Mesothelial cell of epicardium (in vitro differentiated cells): ENCODE data around the gene PLXNA2. TPM values are rescaled to one million over a fixed set of nuclear protein-coding genes. Genes with fewer than 3 reads are reported as not detected.

Experiments
- DNase-seq, 2 experiments: peaks; one replicate each; pipeline ENCODE4 v3.0.0; 2021; ENCODE audit warnings: low spot score in 2 of 2; ENCODE audit not compliant: unreplicated experiment in 2 of 2
- H3K27ac Mint-ChIP-seq: 2 replicates; pipeline ENCODE4 v1.8.0; 2021; ENCODE audit warnings: mixed read lengths
- H3K27me3 Mint-ChIP-seq: 2 replicates; pipeline ENCODE4 v1.8.0; 2021; ENCODE audit warnings: low read depth, mixed read lengths
- H3K36me3 Mint-ChIP-seq: 2 replicates; pipeline ENCODE4 v1.8.0; 2021; ENCODE audit warnings: mixed read lengths
- H3K4me1 Mint-ChIP-seq: 2 replicates; pipeline ENCODE4 v1.8.0; 2021; ENCODE audit warnings: mixed read lengths
- H3K4me3 Mint-ChIP-seq: 2 replicates; pipeline ENCODE4 v1.8.0; 2021; ENCODE audit warnings: mild to moderate bottlenecking, moderate library complexity, mixed read lengths
- H3K9me3 Mint-ChIP-seq: 2 replicates; pipeline ENCODE4 v1.8.0; 2021; ENCODE audit warnings: mixed read lengths
- total RNA-seq: library from RNA; stranded (reverse); gene quantifications from 3 replicates; pipeline ENCODE4 v1.2.1, GENCODE V29; 2021
- TF ChIP-seq, protein P1 (sequence below): fragments of 200-600 bp; sonication (generic); IDR thresholded peaks from one replicate; pipeline ENCODE4 v1.5.0; 2021; ENCODE audit warnings: antibody characterized with exemption; ENCODE audit not compliant: unreplicated experiment

PLXNA2 gene
- total RNA-seq, 1 donor from 2014 or later: 14.7 TPM

GRCh38 chr1:208136459-208137182 is 107.6 kb downstream of the PLXNA2 start:
- DNase-seq: no peak
- H3K27ac Mint-ChIP-seq: peak overlapping the region; percentile 37
- no peak overlapping the region for H3K4me3 Mint-ChIP-seq
- H3K27me3 Mint-ChIP-seq: no peaks in the 10 kb centered on the region
- H3K36me3 Mint-ChIP-seq: no peaks in the 10 kb centered on the region
- no peaks in the 10 kb centered on the region for H3K9me3 Mint-ChIP-seq
- TF ChIP-seq, protein P1, sequence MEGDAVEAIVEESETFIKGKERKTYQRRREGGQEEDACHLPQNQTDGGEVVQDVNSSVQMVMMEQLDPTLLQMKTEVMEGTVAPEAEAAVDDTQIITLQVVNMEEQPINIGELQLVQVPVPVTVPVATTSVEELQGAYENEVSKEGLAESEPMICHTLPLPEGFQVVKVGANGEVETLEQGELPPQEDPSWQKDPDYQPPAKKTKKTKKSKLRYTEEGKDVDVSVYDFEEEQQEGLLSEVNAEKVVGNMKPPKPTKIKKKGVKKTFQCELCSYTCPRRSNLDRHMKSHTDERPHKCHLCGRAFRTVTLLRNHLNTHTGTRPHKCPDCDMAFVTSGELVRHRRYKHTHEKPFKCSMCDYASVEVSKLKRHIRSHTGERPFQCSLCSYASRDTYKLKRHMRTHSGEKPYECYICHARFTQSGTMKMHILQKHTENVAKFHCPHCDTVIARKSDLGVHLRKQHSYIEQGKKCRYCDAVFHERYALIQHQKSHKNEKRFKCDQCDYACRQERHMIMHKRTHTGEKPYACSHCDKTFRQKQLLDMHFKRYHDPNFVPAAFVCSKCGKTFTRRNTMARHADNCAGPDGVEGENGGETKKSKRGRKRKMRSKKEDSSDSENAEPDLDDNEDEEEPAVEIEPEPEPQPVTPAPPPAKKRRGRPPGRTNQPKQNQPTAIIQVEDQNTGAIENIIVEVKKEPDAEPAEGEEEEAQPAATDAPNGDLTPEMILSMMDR: no peak
- H3K4me1 Mint-ChIP-seq: peaks cover 60% of the 10 kb centered on the region

GRCh38 chr1:208135354-208135753 is 108.8 kb downstream of the PLXNA2 start:
- Mint-ChIP-seq H3K4me3 (no peak overlapping the region), H3K9me3 (no peaks in the 10 kb centered on the region), H3K27ac (no peak overlapping the region), H3K27me3 (peaks cover 7% of the 10 kb centered on the region), H3K4me1 (peaks cover 53% of the 10 kb centered on the region), H3K36me3 (no peaks in the 10 kb centered on the region)
- TF ChIP-seq, protein P1: no peak
- DNase-seq: no peak

DNA sequence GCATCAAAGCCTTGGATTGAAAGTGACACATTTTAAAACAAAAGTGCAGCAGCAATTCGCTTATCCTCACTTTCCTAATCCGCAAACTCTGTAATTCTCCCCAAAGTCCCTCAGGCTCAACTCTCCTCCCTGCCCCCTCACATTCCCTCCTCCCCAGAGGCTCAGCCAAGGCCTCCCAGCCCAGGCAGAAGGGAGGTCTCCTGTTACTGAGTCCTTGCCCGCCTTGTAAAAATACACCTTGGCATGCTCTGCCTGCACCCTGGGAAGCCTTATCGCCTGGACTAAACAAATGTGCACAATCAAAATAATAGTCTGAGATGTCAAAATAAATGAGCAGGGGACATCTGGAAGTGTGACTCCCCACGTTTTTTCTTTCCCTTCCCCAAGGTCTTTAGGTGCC is 109.7 kb downstream of the PLXNA2 start:
- H3K4me3 Mint-ChIP-seq: no peak overlapping the region
- TF ChIP-seq, protein P1: no peak
- no peak overlapping the region for H3K27ac Mint-ChIP-seq
- H3K36me3 Mint-ChIP-seq: no peaks in the 10 kb centered on the region
- H3K4me1 Mint-ChIP-seq: peaks cover 51% of the 10 kb centered on the region
- H3K9me3 Mint-ChIP-seq: no peaks in the 10 kb centered on the region
- DNase-seq: no peak
- H3K27me3 Mint-ChIP-seq: peaks cover 10% of the 10 kb centered on the region

DNA sequence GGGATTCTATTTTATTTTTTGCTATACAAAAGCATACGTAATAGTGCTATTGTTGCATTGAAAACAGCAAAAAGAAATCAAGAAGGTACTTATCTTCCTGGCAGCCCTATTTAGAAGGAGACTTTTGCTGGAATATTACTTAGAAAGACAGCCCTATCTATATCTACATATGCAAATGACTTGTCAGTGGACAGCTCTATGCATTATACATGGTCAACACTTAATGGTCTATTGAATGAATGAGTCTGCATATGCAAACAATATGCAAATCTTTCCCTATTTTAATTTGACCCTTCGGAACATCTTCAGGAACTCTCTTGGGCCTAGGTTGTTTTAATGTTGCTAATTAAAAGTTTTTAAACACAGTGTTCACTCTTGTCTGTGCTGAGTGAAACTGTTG is 110.8 kb downstream of the PLXNA2 start:
- TF ChIP-seq, protein P1: no peak
- Mint-ChIP-seq H3K4me1 (peaks cover 51% of the 10 kb centered on the region), H3K27ac (no peak overlapping the region), H3K9me3 (no peaks in the 10 kb centered on the region), H3K27me3 (peaks cover 10% of the 10 kb centered on the region), H3K36me3 (no peaks in the 10 kb centered on the region), H3K4me3 (no peak overlapping the region)
- no peak for DNase-seq

DNA sequence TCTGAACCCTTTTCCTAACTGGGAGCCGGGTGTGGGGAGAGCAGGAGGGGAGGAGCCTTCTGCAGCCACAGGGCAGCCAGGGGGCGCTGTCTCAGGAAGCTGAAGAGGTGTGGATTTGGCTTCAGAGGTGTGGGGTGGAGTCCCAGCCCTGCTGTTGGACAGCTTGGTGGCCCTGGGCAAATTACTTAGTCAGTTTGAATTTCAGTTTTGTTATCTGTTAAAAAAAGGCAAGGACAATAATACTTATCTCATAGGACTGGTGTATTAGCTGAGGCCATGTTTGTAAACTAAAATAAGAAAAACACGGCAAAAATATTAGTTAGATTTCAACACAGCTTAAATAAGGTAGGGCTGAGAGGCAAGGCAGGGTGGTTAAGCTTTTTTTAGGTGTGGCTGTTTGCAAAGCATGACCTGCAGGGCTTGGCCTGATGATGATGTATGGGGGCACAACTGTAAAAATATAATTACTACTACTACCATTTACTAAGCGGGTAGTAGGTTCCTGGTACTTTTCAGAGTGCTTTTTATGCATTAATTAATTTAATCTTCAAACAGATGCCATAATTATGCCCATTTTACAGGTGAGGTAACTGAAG is 111.8 kb downstream of the PLXNA2 start:
- Mint-ChIP-seq H3K9me3 (no peaks in the 10 kb centered on the region), H3K4me1 (peaks cover 55% of the 10 kb centered on the region), H3K27me3 (peaks cover 10% of the 10 kb centered on the region), H3K36me3 (no peaks in the 10 kb centered on the region), H3K4me3 (peak overlapping the region; percentile 28), H3K27ac (no peak overlapping the region)
- DNase-seq: peak; percentile 57 to 81
- TF ChIP-seq, protein P1: peak; percentile 74
